Tibial nerve (tissue), 4 donors: ENCODE data around the gene BCAR3. TPM values are rescaled to one million over a fixed set of nuclear protein-coding genes. Genes with fewer than 3 reads are reported as not detected.

Experiments used
- DNase-seq, 2 donors: peaks; one replicate each; pipeline ENCODE4 v3.0.0-alpha.2; 2019; ENCODE audit warnings: low spot score in 2 of 2
- H3K27ac ChIP-seq, 4 donors: fragments of 200-600 bp; sonication (generic) in 3 of 4; one replicate each; pipeline ENCODE4 v1.5.1; 2017 to 2019; ENCODE audit warnings: mild to moderate bottlenecking in 1 of 4
- H3K27me3 ChIP-seq, 2 donors: fragments of 200-600 bp; sonication (generic) in 1 of 2; one replicate each; pipeline versions ENCODE4 v1.5.1 to v1.6.0; 2017 to 2019
- H3K36me3 ChIP-seq, 3 donors: fragments of 200-600 bp; sonication (generic); one replicate each; pipeline ENCODE4 v1.5.1; 2018 to 2019
- H3K4me1 ChIP-seq, 4 donors: fragments of 200-600 bp; sonication (generic) in 3 of 4; one replicate each; pipeline ENCODE4 v1.5.1; 2017 to 2019
- H3K4me3 ChIP-seq, 4 donors: fragments of 200-600 bp; sonication (generic) in 3 of 4; one replicate each; pipeline ENCODE4 v1.5.1; 2017 to 2019; ENCODE audit warnings: mild to moderate bottlenecking in 1 of 4, moderate library complexity in 1 of 4
- H3K9me3 ChIP-seq, 4 donors: fragments of 200-600 bp; sonication (generic) in 3 of 4; one replicate each; pipeline ENCODE4 v1.5.1; 2017 to 2019
- EP300 ChIP-seq, 2 donors: sonication (generic); formaldehyde crosslinking; IDR thresholded peaks; one replicate each; pipeline ENCODE4 v1.6.1; 2017; ENCODE audit warnings: antibody characterized with exemption in 2 of 2, mild to moderate bottlenecking in 1 of 2
- POLR2A ChIP-seq, 2 donors: fragments of 450-650 bp; IDR thresholded peaks; one replicate each; pipeline ENCODE4 v1.6.1; 2017; ENCODE audit warnings: antibody characterized with exemption in 2 of 2, mild to moderate bottlenecking in 2 of 2, moderate library complexity in 2 of 2
- WGBS, 2 donors: methylation state at CpG; one replicate each; pipeline ENCODE4 v1.1.5; 2018; 5-methylcytosine and 5-hydroxymethylcytosine counted together
- total RNA-seq, 4 donors: library from RNA; depleted of rRNA; stranded (reverse); fragments of >200 nt; gene quantifications; one replicate each; pipeline ENCODE4 v1.1.0, GENCODE V29; 2016
- TF ChIP-seq, protein P1 (sequence below), 5 experiments: fragments of 200-600 bp in 3 of 5; fragments of 450-650 bp in 2 of 5; sonication (generic) in 3 of 5; IDR thresholded peaks; one replicate each; pipeline ENCODE4 v1.5.1; 2016 to 2019; ENCODE audit warnings: antibody characterized with exemption in 5 of 5, mild to moderate bottlenecking in 3 of 5, moderate library complexity in 2 of 5

BCAR3 gene
- total RNA-seq, 4 donors from 2014 or later = 26.2 to 41.8 (median 36.5) TPM

DNA sequence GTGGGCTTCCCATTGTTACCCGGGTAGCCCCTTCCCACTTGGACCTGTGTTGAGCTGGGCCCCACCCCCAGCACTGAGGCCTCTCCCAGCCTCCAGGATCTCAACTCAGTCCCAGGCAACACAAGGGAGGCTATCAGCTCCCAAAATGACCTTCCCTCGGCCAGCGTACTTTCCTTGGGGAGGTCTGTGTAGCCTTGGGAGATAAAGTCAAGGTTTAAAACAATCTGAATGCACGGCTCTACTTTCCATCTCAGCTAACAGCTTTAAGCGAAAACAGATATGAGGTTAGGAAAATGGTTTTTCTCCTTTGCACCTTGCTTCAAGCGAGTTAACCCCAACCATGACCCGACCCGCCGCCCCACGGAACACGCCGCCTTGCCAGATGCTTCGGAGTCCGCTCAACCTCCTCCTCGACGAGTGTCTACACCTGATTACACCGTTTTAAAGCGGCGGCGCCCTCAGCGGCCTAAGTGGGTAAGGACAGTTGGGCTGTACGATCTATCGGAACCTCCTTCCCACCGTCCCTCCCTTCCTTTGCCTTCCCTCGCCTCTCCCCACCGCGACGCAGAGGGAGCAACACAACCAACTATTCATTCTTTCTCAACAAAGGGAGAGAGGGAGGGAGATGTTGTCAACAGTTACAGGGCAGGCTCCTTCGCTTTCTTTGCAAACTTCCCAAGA, 1.1 kb downstream of the BCAR3 start:
- Histone ChIP-seq H3K36me3 (no peaks in the 10 kb centered on the region), H3K9me3 (no peaks in the 10 kb centered on the region), H3K4me3 (peak overlapping the region; percentile 72 to 93 (median 88)), H3K27ac (peak overlapping the region; percentile 77 to 96 (median 92)), H3K4me1 (peaks cover 0 to 57% (median 13%) of the 10 kb centered on the region in 4 donors), H3K27me3 (no peaks in the 10 kb centered on the region)
- TF ChIP-seq, protein P1, sequence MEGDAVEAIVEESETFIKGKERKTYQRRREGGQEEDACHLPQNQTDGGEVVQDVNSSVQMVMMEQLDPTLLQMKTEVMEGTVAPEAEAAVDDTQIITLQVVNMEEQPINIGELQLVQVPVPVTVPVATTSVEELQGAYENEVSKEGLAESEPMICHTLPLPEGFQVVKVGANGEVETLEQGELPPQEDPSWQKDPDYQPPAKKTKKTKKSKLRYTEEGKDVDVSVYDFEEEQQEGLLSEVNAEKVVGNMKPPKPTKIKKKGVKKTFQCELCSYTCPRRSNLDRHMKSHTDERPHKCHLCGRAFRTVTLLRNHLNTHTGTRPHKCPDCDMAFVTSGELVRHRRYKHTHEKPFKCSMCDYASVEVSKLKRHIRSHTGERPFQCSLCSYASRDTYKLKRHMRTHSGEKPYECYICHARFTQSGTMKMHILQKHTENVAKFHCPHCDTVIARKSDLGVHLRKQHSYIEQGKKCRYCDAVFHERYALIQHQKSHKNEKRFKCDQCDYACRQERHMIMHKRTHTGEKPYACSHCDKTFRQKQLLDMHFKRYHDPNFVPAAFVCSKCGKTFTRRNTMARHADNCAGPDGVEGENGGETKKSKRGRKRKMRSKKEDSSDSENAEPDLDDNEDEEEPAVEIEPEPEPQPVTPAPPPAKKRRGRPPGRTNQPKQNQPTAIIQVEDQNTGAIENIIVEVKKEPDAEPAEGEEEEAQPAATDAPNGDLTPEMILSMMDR (IDR thresholded peaks at IDR 0.05) = peak; percentile 45 to 83 (median 64)
- TF ChIP-seq POLR2A (IDR thresholded peaks at IDR 0.05) (peak; percentile 68 to 71), EP300 (IDR thresholded peaks at IDR 0.05) (peak in 1 of 2 donors; percentile 92)
- DNase-seq = peak; percentile 82 to 83
- WGBS, 2 donors = 6 to 7% methylated on average over 29 of the region's 29 CpGs

DNA sequence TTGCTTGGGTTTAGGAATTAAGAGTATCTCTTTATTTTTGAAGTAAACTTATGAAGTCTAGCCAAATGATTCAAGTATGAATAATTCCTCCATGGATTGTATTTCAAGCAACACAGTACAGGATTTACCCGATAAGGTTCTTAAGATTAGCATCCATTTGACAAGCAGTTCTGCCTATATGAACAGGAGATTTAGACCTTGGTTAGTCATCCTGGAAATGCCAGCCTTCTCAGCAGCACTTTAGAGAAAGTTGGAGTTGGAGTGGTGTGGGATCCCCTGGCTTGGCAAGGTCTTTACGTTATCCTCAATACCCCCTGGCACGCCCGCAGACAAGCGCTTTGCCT, 1.6 kb downstream of the BCAR3 start:
- Histone ChIP-seq H3K27me3 (no peaks in the 10 kb centered on the region), H3K9me3 (no peaks in the 10 kb centered on the region), H3K27ac (peak overlapping the region; percentile 77 to 96 (median 92)), H3K36me3 (no peaks in the 10 kb centered on the region), H3K4me1 (peaks cover 0 to 62% (median 18%) of the 10 kb centered on the region in 4 donors), H3K4me3 (peak overlapping the region; percentile 72 to 93 (median 88))
- 69 to 72% methylated on average over 5 of the region's 5 CpGs for WGBS, 2 donors
- no peak for DNase-seq
- TF ChIP-seq EP300 (IDR thresholded peaks at IDR 0.05) (no peak), POLR2A (IDR thresholded peaks at IDR 0.05) (no peak)
- TF ChIP-seq, protein P1 (IDR thresholded peaks at IDR 0.05) = no peak

DNA sequence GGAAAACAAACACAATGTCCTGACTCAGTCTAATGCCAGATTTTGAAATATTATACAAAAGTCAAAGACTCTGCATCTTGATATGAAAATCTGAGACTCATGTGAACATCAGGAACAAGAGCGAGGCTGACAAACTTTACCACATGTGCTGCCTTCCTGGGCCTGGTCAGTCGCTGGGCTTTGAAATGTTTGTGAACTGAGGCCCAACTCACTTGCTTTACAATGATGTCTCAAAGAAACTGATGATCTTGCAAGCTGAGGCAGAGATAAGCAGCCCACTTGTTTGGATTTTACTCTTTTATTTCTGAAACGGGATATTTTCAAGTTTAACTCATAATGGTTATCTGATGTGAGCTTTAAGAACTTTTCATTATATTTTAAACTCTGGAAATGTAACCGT, 2.1 kb downstream of the BCAR3 start:
- no peaks in the 10 kb centered on the region for H3K9me3 ChIP-seq
- H3K36me3 ChIP-seq = no peaks in the 10 kb centered on the region
- H3K27ac ChIP-seq = peak overlapping the region in 2 of 4 donors; percentile 96
- WGBS, 2 donors = 47 to 52% methylated on average over 4 of the region's 4 CpGs
- DNase-seq = no peak
- no peaks in the 10 kb centered on the region for H3K27me3 ChIP-seq
- H3K4me1 ChIP-seq = peaks cover 0 to 65% (median 20%) of the 10 kb centered on the region in 4 donors
- TF ChIP-seq, protein P1 (IDR thresholded peaks at IDR 0.05) = no peak
- no peak for TF ChIP-seq EP300 (IDR thresholded peaks at IDR 0.05)
- no peak for TF ChIP-seq POLR2A (IDR thresholded peaks at IDR 0.05)
- H3K4me3 ChIP-seq = no peak overlapping the region

DNA sequence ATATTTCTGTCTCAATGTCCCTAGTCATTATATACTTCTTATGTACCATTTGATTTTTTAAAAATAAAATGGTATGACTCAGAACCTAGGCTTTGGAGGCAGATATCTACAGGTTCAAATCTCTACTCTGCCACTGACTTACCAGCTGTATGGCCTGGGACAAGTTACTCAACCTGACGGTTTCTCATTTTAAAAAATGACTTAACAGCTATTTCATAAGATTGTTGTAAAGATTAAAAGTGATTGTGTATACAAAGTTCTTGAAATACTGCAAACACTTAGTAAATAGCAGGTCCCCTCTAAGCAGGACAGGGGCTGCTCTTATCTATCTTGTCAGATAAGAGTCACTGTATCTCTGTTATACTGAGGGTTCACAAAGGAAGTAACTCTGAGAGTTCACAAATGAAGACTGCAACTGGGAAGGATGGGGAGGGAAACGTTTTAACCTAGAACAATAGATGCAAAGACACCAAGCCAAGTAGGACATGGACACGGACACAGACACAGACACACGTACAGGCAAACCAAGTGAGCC, 2.6 kb downstream of the BCAR3 start:
- no peaks in the 10 kb centered on the region for H3K9me3 ChIP-seq
- no peaks in the 10 kb centered on the region for H3K27me3 ChIP-seq
- no peak overlapping the region for H3K4me3 ChIP-seq
- no peak for DNase-seq
- TF ChIP-seq, protein P1 (IDR thresholded peaks at IDR 0.05) = no peak
- no peak for TF ChIP-seq POLR2A (IDR thresholded peaks at IDR 0.05)
- no peak for TF ChIP-seq EP300 (IDR thresholded peaks at IDR 0.05)
- WGBS, 2 donors = 45 to 59% methylated on average over 4 of the region's 4 CpGs
- H3K36me3 ChIP-seq = no peaks in the 10 kb centered on the region
- H3K27ac ChIP-seq = peak overlapping the region in 2 of 4 donors; percentile 96
- H3K4me1 ChIP-seq = peaks cover 0 to 70% (median 23%) of the 10 kb centered on the region in 4 donors

DNA sequence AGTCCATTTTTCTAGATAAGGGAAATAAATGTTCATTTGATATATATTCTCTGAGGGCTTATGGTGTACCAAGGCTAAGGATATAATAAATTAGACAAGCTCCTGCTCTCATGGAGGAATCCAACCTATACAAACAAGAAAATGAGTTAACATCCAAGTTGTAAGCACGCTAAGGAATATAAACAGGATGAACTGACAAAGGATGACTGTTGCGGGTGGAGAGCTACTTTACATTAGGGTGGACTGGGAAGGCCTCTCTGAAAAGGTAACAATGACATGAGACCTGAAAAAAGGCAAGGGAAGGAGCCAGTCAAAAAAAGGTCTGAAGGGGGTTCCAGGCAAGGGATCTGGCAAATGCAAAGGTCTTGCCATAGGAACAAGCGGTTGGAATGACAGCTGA, 3.1 kb downstream of the BCAR3 start:
- H3K27ac ChIP-seq = peak overlapping the region in 1 of 4 donors; percentile 96
- H3K9me3 ChIP-seq = no peaks in the 10 kb centered on the region
- no peak for DNase-seq
- H3K36me3 ChIP-seq = no peaks in the 10 kb centered on the region
- no peak overlapping the region for H3K4me3 ChIP-seq
- H3K4me1 ChIP-seq = peaks cover 0 to 76% (median 25%) of the 10 kb centered on the region in 4 donors
- H3K27me3 ChIP-seq = no peaks in the 10 kb centered on the region
- 79 to 93% methylated on average over 3 of the region's 3 CpGs for WGBS, 2 donors
- TF ChIP-seq POLR2A (IDR thresholded peaks at IDR 0.05) (no peak), EP300 (IDR thresholded peaks at IDR 0.05) (no peak)
- TF ChIP-seq, protein P1 (IDR thresholded peaks at IDR 0.05) = no peak
